Measurements from ENCODE around the gene DOK6.
"Not testable (repeated sequence)": the region's sequence is repeated elsewhere in the genome, so short reads cannot be mapped to it uniquely, and the experiment has no call there.

Gene DOK6

DNA sequence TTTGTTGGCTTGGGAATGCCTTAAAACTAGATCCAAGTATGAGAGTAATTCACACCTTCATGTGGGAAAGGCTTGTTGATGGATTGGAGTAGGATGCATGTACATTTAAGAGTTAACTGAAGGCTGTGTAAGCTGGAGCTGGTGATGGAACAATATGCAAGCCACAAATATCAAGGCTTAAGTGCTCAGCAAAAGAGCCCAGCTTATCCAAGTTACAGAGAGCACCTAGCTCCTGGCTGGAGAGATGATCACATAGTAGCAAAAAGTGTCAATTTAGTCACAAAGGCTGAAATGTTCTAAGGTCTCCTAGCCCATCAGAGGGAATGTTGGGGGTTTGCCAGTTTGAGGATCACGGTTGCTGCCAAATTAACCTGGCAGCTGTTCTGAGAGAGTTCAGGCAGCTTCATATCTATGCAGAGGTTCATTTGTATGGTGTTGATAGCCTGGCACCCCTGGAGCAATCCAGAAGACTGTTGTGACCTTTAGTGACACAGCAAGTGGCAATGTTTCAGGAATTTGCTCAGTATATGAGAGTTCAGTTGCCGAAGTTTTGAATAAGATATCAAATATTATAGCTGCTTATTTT, 228.2 kb downstream of the DOK6 start:
- DNase-seq: no peak

DNA sequence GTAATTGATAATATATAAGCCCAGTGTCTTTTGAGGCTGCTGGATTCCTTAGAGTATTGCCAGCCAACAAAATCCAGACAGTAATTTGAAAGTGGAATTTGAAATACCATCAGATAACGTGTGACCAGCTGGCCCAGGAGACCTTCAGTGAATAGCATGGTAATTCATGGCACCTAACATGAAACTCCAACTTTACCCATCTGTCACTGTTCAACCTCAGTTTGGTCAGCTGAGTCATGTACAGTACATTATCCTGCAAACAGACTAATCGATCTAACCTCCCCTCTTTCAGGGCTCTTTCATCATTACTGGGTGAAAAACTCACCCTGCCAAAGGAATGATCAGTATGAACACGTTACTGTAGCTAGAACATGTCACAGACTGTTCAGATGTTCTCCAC, 230.6 kb downstream of the DOK6 start:
- DNase-seq: no peak

DNA sequence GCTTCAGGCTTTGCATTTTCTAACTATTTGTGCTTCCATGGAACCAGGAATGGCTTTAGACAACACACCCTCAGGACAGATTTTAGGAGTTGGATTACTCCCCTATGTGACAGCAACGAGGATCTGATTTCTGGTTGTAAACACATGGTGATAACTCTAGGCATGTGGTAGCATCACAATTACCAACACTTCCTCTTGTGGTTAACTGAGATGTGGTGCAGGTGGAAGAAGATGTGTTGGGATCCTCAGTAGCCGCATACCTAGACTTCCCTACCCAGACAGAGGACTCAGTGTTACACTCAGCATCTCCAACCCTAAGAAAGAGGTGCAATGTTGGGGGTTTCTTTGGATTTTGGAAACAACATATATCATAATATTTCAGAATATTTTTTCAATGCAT, 234.8 kb downstream of the DOK6 start:
- DNase-seq: no peak

DNA sequence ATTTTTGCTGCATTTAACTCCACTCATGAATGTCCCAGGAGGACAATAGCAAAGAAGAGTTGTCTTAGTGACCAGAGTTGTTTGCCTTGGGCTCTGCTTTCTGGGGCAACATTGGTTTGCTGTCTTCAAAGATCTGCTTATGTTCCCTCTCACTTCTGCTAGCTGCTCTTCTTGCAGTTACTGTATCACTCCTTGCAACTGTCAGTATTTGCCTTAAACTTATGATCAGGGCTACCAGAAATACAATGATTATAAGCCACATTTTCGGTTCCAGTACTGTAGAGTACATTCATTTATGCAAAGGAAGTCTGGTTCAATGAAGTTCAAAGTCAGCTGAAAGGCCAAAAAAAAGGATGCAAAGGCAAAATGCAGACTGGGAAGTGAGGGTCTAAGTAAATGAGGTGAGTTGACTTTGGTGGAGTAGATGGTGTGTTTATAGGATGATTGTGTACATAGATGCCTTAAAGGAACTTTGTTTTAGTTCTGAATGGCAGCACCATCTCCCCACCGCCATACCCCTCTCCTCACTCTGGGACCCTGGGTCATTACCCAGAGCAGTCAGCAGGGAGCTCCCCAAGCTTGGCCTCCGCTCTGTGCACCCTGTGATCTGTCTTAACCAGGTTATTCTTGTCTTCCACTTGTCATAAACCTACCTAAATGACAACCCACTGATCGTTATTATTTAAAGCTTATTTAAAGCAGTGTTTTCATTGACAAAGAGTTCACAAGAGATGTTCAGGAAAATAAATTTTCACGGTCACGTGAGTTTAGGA, 236.0 kb downstream of the DOK6 start:
- no peak for DNase-seq

DNA sequence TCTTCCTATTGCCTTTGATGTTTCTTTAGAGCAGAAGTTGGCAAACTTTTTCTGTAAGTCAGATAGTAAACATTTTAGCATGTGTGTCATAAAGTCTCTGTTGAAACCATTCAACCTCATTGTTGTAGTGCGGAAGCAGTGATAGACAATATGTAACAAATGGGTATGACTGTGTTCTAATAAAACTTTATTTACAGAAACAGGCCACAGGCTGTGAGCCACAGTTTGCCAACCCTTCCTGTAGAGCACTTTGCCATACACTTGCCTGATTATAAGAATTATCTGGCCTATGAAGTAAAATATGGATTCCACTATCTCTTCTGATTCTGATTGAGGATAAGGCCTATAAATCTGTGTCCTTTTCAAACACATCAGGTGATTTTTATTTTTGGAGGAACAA, 237.4 kb downstream of the DOK6 start:
- no peak for DNase-seq

DNA sequence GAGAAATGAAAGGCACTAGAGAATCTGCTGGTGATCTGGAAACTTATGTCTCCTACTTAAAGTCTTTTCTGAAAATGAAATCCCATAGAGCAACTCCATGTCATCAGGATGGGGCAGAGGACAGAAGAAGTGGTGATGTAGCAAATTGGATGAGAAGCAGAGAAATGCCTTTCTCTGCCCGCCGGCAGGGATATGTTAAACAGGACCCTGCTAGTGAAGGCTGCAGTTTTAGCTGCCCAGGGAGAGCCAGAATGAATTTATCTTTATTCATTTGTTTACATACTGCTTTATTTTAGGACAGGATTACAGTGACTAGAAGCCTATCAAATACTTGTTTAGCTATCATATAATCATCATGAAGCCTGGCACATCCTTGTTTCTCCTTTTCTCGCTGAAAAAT, 247.0 kb downstream of the DOK6 start:
- no peak for DNase-seq

DNA sequence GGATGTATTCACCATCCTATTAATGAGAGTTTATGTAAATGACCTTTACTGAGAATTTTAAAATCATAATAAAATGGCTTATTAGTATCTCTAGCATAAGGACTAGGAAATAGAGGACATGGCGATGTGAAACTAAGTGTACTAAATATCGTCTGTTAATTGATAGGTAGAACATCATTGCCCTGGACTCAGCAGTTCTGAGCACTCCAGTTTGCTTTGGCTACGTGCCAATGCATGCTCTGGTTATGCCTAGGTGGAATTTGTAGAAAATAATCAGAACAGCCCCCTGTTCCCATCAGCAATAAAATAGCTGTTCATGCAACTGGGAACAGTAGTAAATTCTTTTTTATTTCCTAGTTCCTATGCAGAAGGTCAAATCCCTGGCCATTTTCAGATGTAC, 247.8 kb downstream of the DOK6 start:
- DNase-seq: no peak

DNA sequence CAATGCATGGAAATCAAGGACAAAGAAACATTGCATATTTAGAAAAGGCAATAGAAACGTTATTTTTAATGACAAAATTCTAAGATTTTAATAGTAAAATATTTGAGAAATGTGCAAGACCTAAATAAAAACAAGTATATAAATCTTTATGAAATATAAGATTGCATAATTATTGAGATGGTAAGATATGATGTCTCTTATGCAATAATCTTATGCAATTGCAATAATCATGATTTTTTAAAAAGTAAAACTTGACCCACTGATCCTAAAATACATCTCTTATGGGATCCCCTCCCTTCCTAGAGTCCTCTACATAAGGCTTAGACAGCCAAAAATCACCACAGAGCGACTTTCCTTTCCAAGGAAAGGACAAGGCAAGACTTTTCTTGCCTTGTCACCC, 249.0 kb downstream of the DOK6 start:
- no peak for DNase-seq

DNA sequence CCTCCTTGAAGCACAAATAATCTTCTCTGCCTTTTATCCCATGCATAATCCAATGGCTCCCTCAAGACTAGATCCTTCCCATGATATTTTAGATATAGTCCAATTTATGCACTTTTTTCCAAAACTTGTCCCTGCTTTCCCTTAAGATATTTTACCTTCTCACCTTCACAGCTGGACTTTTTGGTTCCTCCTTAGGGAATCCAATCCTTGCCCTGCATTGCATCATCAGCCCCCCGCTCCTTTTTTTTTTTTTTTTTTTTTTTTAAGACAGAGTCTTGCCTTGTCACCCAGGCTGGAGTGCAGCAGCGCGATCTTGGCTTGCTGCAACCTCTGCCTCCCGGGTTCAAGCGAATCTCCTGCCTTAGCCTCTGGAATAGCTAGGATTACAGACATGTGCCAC, 250.6 kb downstream of the DOK6 start:
- DNase-seq: no peak

DNA sequence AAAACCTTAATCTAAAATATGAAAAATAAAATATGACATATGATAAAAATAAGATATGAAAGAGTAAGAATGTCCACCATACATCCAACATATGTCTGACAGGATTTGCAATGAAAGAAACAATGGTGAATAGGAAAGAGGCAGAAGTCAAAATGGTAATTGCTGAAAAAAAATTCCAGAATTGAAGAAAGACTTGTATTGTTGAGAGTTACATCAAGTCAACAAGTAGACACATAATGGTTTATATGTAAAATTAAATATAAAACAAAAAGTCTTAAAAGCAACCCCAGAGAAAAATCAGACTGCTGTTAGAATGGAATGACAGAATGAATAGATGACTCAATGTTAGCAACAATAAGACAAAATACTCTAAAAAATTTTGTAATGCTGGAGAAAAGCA, 255.1 kb downstream of the DOK6 start:
- no peak for DNase-seq

DNA sequence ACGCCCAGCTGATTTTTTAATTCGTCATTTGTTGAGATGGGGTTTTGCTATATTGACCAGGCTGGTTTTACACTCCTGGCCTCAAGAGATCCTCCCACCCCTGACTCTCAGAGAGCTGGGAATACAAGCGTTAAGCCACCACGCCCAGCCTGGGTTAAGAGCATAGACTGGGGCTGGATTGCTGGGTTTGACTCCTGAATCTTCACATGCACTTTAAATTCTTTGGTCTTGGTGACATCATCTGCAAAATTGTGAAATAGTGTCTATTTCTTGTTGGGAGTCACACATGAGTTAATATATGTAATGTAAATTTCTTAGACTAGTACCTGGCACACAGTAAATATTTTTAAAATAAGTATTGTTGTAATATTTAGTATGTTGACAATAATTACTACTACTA, 257.4 kb downstream of the DOK6 start:
- no peak for DNase-seq

DNA sequence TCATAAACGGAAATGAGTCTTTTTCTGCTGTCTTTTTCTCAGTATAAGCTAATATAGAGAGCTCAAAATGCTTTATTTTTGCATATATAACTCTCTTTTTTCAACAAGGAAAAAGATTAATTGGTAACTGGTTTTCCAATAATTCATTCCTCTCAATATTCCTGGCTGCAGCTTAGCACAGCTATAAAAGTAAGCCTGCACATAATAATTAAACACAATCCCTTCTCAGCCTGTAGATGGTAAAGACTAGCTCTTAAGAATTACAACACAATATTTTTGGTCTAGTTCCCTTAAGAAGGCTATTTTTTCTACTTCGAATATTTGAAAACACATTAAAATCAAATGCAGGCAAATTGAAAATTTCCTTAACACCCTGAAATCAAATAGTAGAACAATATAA, 258.0 kb downstream of the DOK6 start:
- no peak for DNase-seq

DNA sequence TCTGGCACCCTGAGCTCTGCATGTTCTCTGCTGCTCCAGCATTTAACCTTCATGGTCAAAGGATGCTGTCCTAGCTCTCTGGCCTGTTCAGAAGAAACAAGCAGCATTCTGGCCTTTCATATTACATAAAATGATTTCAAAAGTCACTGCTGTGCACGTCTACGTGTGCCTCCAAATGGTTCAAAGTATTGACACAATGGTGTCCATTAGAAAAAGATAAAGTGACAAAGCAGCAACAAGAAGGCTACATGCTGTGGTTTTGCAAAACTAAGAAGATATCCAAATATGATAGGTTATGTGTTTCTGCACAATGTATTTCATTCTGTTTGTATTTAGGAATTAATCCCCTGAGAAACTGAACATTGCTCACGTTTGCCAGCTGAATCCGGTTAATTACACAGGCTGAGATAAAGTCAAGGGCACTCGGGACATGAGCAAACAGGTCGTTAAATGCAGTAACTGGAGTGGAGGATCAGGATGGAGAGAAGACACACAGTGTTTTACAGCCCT, 258.5 kb downstream of the DOK6 start:
- no peak for DNase-seq

DNA sequence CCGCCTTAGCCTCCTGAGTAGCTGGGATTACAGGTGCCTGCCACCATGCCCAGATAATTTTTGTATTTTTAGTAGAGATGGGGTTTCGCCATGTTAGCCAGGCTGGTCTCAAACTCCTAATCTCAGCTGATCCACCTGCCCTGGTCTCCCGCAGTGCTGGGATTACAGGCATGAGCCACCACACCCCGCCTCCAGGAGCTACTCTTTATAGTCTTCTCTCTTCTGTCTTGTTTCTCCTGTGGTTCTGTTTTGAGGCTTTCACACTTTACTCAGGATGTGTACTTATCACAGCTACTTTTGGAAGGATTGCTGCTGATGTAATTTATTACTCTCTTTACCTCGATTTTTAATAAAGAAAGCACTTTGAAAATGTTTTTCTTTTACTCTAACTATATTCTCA, 261.4 kb downstream of the DOK6 start:
- DNase-seq: not testable (repeated sequence)

DNA sequence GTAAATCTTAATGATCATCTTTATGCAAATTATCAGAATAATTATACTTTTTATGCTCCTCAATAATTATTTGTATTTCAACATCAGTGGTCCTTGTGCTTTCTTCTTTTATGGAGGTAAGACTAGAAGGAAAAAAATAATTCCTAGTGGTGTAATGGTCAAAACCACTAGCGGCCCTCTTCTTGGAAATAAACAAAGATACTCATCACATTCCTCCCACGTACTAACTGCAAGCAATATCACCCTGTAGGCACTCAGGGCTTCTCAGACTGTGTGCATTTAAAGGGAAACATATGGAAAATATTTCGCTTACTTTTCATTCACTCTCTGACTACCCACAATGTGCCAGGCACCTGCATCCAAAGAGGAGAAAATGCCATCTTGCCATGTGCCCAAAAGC, 263.7 kb downstream of the DOK6 start:
- DNase-seq: no peak

DNA sequence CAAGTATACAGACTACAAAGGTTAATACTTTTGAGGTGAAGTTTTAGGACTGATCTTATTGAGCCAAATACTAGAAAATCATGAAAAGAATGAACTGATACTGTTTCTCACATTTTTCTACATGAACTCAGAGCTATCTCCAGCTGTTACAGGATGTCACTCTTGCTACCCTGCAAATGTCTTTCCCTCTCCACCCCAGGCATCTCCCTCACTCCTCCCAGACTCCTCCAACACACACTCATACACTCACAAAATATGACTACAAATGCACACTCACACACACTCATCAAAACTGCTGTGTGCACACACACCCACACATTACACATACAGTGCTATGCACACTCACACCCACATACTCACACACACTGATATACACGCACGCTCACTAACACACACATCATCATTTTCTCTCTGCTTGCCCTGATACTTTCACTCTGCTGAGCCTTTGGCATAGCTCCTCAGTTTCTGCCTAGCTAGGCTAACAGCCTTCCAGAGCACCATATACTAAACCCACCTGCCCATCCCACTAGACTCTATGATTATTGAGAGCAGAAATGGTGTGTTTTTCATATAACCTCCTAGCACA, 273.7 kb downstream of the DOK6 start:
- no peak for DNase-seq

DNA sequence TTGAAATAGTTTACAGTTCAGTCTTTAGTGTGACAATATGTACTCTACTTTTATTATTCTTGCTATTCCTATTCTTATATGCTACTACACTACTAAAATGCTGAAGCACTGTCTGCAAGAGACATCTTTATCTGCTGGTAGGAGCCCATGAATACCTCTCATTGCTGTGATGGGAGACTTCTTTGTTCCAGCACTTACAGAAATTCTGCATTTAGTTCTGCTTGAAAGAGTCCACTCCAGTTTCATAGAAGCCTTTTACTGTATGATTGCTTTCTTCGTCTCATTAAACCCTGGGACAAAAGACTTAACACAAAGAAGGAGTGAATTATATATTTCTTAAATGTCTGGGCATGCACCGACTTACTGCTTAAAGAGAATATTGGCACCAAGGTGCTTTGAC, 274.3 kb downstream of the DOK6 start:
- no peak for DNase-seq

DNA sequence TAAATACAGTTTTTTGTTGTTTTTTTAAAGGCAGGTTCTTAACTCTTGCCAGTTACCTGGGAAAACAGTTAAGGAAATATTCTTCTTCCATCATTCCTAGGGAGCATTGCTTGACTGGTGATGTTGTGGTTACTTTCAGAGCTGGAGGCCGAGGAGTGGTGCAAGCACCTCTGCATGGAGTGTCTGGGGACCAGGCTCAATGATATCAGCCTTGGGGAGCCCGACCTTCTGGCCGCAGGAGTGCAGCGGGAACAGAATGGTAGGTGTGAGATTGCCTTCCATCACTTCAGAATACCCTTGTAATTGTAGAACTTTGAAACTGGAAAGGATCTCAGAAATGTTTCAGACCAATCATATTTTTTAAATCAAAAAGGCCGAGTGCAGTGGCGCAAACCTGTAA, 276.9 kb downstream of the DOK6 start:
- no peak for DNase-seq

DNA sequence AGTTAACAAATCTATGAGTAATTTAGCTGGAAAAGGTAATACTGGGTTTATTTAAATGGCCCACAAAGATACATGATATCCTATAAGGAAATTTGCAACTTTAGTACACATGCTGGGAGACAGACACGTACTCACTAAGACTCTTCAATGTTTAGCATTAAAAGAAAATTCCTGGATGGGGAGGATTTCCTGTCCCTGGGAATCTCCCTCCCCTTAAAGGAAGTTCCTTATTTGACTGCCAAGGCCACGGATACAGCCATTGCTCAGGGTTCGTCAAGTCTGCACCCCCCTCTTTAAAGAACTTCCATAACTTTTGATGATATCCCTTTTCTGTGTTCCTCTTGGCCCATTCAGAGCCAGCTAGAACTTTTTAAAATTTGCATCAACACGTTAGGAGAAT, 279.4 kb downstream of the DOK6 start:
- no peak for DNase-seq

DNA sequence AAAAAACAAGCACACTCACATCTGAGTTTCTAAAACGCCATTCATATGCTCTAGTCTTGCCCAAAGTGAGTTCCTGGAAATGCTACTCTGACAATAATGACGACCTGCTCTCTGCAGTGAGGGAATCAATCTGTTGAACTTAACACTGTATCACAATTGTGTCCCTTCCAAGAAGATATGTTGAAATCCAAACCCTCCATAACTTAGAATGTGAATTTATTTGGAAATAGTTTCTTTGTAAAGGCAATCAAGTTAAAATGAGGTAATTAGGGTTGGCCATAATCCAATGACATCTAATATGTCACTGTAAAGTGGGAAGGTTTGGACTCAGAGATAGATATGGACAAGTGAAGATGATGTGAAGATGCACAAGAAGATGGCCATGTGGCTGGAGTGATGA, 282.5 kb downstream of the DOK6 start:
- no peak for DNase-seq

DNA sequence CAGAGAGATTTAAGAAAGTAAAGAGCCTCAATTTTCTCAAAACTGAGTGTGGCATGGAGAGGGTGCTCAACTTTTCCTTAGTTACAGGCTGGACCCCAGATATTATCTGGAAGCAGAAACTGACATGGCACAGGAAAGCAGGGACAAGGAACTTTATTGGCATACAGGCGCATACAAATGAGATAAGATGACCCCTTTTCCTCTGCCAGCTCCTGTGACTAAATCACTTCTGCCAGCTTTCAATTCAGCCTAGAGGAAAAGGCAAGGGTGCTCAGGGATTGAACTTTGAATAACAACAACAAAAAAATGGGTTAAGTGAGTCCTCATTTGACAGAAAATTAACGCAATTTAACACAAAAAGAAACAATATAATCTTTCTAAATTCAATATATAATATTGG, 284.1 kb downstream of the DOK6 start:
- DNase-seq: no peak

DNA sequence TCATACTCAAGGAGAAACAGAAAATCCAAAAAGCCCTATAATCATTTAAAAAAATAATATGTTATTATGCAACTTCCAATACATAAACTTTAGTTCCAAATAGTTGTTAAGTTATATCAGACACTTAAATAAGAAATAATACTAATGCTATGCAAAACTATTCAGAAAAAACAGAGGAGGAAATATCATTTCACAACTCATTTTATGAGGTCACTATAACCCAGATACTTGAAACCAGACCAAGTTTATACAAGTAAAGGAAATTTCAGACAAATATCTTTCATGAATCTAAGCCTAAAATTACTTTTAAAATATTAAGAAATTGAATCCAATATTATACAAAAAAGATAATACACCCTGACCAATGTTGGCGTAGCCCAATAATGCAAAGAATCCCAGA, 286.2 kb downstream of the DOK6 start:
- DNase-seq: no peak

DNA sequence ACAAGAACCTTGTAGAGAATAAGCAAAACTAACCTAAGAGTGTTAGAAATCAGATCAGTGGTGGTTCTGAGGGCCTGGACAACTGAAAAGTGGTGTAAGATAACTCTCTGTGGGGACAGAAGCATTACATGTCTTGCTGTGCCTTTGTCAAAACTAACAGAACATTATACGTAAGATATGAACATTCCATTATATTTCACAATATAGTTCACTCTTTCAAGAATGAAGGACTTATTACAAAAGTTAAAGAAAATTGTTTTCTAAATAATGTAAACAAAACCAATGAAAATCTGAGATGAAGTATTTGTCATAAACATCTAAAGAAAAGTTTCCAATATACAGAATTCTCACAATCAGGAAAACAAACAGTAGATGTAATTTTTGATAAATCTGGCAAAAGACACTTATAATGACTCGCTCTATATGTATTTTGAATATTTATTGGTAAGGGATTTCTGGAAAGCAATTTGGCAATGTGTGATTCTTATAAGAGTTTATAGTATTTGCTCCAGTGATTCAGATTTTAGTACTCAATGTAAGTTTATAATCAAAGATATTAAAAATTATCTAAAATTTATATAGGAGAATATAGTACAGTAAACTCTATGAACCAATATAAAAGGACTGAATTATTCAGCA, 288.6 kb downstream of the DOK6 start:
- DNase-seq: no peak

Data from activated gamma-delta T cell (primary cell).